ENCODE measurements around the gene MED16.
A peak's percentile ranks its signal among the peaks of the same experiment; 100 is the strongest.

The MED16 gene

DNA sequence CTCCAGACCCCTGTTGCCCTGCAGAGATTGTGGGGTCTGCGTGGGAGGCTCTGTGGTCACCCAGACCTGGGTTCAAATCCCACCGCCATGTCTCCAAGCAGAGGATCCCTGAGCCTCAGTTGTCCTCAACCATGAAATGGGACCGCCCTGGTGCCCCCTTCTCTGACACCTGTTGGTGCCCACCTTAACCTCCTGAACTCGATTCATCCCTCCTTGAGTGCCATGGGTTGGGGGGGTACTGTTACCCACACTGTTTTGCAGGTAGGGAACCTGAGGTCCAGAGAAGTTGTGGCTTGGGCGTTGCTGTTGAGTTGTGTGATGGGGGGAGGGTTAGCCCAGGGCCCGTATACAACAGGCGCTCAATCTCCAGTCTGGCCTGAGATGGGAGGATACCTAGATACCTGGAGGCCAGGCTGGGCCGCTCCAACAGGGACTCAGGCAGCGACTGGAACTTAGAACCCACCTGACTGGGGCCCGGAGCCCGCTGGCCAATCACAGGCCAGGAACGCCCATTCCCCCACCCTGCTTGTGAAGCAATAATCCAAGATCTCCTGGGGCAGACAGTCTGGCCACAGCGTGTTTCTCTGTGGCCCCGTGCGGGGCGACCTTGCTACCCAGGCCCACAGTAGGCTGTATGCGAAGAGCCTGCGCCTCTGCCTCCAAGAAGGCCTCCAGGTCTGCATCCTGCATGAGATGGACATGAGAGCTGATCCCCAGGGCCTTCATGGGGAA is 35.6 kb upstream of the MED16 start:
- DNase-seq = no peak

DNA sequence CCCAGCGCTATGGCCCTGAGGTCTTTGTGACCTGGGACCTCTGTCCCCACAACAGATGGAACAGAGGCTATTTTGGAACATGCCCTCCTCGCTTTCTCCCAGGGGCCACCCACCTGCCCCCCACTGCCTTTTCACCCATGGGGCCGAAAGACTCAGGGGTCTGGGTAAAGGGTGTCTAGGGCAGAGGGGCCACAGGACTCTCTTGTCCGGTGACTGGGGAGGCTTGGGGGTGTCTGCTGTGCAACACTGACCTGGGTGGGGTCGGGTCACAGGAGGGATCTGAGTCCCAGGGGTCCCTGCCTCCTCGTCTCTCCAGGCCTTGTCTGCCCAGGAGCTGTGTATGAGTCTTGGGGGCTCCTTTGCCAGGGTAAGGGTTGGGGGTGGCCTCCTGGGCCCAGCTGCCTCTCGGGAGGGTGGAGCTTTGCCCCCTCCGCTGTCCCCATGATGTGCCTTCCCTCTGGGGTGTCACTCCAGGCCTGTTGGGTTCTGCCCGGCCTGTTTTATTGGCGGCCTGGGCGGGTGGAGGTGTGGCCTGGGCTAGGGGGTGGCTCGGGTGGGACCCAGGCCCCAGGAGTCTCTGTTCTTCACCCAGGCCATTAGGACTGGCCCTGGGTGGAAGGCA is 34.9 kb upstream of the MED16 start:
- DNase-seq = no peak

DNA sequence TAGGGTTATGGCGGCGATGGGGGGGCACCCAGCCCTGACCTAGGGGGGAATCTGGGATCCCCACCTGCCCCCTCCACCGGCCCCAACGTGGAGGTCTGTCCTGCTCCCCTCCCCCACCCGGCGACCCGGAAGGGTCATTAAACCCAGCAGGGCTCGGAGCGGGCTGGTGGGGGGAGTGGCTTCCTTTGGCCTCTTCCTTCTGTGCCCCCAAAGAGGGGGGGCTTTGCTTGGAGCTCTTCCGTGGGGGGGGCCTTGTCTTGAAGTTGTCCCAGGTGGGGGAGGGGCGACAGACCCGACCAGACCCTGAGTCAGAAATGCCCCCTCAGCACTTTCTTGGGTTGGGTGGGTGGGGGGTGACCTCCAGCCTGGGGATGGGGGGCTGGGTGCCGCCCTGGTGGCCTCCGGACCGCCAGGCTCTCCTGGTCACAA is 34.4 kb upstream of the MED16 start:
- DNase-seq = no peak

DNA sequence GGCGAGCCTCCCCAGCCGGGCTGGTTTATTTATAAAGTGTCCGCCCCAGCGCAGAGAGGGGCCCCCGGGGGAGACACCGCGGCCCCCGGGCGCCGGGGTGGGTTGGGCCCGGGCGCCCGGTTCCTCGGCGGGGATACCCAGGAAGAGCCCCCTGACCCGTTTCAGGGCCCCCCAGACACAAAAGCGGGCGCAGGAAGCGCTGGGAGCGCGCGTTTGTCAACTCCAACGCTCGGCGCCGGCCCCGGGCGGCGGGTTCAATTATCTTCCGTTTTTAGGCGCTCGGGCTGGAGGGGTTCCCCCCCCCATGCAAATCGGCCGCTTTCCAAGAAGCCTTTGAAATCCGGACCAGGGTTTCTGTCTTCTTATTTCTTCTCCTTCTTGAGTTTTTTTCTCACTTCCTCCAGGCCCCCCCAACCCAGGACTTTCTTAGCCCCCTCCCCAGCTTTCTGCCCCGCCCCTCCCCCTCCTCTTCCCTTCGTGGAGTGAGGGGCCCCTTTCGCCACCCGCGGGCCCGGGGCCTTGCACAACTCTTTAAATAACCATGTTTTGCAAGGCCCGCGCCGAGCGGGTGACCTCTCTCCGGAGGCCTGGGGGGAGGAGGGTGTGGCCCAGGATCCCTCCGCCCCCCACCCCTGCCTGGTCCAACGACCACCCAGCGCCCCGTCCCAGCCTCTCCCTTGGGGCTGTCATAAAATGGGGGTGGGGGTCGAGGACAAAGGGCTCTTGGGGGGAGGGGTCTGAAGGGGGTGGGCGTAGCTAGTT is 33.8 kb upstream of the MED16 start:
- DNase-seq = peak; percentile 45

DNA sequence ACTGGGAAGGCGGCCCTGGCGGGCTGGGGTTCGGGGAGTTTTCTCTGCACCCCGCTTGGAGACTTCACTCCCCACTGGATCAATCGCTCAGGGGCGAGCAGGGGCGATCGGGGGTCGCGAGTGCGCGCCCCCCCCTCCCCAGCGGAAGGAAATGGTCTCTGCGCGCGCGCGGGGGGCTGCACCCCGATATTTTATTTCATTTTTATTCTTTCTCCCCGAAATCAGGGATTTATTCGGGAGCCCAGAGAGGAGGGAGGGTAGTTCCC is 33.3 kb upstream of the MED16 start:
- no peak for DNase-seq

DNA sequence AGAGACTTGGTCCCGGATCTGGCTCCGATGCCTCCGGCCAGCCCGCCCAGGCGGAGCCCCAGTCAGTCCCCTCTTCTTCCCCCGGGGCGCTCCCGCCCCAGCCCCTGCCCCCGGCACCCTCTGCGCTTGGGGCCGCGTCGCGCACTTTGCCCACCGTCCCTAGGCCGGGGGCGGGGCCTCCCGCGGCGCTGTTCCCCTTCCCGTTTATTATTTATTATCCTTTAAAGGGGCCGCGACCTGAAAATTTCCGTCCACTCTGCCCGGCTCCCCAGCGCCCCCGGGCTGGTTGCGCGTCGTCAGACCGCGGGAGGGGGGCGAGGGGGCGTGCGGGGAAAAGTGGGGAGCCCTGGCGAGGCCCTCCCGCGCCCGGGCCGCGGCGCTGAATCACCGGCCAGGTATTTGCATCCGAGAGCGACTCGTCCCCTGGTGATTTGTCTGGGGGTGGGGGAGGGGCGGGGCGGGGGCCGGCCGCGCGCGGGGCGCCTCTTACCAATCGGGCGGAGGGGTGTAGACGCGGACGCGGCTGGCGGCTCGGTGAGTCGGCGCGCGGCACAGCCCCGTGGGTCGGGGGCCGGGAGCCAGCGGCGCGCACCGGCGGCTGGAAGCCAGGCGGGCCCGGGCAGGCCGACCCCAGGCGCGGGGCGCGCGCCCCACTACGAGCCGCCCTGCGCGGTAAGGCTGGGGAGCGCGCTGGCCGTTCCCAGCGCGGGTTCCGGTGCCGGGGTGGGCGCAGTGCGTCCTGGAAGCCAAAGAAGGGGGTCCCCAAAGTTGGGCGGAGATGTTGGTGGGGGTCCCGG is 32.7 kb upstream of the MED16 start, which contains the start of gene ARID3A:
Gene ARID3A (plus strand): TSS at position 510 of the 797 bp plus-strand sequence. CDS start 3,494 bp downstream, outside the sequence.
- DNase-seq = peak; percentile 74

DNA sequence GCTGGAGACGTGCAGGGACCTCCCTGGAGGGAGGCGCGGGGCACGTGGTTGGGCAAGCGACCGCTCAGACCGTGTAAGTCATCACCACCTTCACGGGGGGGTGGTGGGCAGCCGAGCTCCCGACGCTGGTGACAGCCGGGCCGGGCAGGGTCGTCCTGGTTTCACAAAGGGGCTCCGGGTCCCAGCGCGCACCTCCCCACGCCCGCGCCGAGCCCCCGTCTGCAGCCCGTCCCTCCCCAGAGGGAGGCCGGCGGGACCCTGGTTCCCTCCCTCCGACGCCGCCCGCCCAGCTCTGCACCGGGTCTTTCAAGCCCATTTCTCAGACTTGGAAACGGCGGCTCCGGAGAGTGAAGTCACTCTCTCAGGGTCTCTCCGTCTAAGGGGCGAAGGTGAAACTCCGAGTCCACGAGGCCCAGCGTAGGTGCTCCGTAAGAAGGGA is 32.1 kb upstream of the MED16 start:
- peak; percentile 75 for DNase-seq

DNA sequence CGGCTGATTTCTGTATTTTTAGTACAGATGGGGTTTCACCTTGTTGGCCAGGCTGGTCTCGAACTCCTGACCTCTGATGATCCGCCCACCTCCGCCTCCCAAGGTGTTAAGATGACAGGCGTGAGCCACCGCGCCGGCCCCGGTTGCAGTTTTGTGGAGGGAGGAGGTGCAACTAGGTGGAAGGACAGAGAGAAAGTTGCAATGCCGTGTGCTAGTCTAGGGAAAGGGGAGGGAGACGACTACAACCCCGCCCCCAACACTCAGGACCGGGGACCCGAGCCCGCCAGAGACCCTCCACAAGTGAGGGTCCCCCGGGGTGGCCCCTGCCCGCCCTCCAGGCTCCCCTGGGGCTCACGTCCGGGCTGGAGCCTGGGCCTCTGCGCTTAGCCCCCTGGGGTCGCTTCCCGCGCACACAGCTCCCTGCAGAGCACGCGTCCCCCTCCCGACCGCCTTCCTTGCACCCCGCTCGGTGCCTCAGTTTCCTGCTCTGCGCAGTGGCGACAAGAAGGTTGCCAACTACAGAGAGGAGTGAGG is 31.6 kb upstream of the MED16 start:
- peak; percentile 49 for DNase-seq

DNA sequence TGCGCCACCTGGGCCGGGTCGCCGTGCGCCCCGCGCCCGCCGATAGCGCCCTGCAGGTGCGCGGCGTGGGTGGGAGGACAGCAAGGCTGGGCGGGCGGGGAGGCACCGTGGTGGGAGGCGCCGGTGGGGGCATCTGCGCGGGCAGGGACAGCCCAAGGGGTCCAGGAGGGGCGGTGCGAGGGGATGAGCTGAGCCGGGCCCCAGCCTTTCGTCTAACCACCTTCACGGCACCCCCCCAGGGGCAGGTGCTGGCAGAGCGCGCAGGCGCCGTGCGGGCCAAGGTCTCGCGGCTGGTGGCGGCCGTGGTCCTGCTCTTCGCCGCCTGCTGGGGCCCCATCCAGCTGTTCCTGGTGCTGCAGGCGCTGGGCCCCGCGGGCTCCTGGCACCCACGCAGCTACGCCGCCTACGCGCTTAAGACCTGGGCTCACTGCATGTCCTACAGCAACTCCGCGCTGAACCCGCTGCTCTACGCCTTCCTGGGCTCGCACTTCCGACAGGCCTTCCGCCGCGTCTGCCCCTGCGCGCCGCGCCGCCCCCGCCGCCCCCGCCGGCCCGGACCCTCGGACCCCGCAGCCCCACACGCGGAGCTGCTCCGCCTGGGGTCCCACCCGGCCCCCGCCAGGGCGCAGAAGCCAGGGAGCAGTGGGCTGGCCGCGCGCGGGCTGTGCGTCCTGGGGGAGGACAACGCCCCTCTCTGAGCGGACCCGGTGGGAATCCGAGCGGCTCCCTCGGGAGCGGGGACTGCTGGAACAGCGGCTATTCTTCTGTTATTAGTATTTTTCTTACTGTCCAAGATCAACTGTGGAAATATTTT is 27.3 kb upstream of the MED16 start:
- peak; percentile 58 for DNase-seq

DNA sequence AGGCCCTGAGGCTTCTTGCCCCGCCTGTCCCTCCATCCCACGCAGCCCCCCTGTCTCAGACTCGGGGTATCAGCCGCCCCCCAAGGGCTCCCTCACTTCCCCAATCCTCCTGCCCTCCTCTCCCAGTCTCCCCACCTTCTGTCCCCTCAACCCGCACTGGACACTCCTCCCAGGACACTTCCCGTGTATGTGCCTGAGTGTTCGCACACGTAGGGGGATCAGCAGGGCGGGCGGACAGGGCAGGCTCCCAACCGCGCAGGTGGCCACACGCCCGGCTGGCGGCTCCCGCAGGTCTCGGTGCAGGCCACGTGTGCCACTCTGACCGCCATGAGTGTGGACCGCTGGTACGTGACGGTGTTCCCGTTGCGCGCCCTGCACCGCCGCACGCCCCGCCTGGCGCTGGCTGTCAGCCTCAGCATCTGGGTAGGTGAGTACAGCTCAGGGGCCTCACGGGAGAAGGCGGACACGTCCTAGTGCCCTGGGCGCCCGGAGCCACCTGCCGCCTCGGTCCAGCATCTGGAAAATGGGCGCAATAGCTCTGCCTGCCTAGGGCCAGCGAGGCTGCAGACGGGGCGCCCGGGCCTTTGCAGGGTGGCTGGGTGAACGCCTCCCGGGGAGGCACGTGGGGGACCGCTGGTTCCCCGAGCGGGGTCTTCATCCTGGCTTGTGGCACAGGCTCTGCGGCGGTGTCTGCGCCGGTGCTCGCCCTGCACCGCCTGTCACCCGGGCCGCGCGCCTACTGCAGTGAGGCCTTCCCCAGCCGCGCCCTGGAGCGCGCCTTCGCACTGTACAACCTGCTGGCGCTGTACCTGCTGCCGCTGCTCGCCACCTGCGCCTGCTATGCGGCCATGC is 26.4 kb upstream of the MED16 start:
- peak; percentile 27 for DNase-seq

DNA sequence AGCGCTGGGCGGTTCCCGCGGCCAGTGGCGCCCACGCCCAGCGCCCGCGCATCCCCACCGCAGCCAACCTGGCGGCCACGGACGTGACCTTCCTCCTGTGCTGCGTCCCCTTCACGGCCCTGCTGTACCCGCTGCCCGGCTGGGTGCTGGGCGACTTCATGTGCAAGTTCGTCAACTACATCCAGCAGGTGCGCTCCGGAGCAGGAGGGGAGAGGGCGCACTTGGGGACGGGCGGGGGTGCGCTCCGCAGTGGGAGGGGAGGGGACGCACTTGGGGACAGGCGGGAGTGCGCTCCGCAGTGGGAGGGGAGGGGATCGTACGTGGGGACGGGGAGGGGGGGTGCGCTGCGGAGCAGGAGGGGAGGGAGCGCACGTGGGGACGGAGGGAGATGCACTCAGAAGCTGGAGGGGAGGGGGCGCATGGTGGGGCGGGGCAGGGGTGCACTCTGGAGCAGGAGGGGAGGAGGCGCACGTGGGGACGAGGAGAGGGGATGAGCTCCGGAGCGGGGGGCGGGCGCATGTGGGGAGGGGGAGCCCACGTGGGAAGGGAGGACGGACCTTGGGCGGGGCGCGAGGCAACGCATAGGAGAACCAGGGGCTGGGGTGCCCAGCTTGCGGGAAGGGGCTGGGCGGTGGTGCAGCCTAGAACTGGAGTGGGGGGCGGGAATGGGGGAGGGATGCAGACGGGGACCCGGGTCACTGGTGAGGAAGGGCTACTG is 25.7 kb upstream of the MED16 start:
- DNase-seq = peak; percentile 19

DNA sequence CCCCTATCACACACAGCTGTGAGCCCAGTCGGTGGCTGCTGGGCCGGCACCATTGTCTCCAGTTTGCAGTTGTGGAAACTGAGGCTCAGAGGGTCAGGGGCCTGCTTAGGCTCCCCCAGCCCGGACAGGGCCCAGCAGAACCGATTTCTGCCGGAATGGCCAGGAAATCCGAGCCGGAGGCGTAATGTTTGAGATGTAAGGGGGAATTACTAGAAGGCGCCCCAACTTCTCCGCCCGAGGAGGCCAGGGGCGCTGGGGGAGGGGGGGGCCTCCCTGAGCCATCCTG is 25.1 kb upstream of the MED16 start:
- DNase-seq = no peak

DNA sequence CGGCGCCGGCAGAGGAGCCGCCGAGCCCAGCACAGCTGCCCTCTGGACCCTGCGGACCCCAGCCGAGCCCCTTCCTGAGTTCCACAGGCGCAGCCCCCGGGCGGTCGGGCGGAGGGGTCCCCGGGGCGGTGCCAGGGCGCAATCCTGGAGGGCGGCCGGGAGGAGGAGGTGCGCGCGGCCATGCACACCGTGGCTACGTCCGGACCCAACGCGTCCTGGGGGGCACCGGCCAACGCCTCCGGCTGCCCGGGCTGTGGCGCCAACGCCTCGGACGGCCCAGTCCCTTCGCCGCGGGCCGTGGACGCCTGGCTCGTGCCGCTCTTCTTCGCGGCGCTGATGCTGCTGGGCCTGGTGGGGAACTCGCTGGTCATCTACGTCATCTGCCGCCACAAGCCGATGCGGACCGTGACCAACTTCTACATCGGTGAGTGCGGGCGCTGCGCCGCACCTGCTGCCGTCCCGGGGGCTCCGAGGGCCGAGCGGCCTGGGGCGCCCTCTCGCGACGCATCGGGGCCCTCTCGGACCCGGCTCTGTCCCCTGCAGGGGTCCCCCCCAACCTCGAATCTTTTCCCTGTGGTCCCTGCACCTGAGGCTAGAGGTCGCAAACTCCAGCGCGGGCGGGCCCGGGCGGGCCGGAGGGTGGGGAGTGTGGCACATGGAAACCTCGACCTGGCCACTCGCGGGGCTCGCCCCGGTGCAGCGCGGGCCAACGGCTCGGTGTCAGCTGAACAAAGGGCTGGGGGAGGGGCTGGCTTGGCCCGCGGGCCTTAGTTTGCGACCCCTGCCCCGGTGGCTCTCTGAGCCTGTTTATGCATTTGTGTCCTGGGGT is 24.6 kb upstream of the MED16 start, which contains the start of gene KISS1R:
Gene KISS1R (plus strand): TSS at position 11 of the 829 bp plus-strand sequence. CDS start 170 bp downstream, at position 181.
- peak; percentile 41 for DNase-seq

DNA sequence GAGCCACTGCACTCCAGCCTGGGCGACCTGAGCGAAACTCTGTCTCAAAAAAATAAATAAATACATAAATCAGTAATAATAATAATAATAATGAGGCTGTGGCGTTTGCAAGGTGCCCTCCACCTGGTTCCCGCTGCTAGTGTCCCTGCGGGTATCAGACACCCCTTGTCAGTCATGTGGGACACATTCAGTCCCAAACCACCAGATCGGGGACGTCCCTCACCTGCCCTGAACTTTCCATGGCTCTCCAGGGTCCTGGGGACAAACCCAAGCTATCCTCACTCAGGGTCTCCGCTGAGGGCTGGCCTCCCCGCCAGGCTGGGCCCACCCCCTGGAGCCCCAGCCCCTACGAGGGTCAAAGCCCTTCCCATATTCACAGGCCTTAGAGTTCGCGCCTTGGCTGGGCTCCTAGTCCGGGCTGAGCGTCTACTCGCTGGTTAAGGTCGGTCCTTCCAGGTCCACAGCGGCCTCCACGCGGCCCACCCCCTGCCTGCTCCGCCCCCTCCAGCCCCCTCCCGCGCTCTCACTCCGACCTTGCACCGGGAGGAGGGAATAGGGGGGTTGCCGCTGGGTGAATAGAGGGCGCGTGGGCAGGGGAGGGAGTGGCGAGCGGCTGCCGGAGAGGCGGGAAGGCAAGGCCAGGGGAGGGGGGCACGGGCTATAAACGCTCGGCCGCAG is 23.8 kb upstream of the MED16 start:
- DNase-seq = peak; percentile 36

DNA sequence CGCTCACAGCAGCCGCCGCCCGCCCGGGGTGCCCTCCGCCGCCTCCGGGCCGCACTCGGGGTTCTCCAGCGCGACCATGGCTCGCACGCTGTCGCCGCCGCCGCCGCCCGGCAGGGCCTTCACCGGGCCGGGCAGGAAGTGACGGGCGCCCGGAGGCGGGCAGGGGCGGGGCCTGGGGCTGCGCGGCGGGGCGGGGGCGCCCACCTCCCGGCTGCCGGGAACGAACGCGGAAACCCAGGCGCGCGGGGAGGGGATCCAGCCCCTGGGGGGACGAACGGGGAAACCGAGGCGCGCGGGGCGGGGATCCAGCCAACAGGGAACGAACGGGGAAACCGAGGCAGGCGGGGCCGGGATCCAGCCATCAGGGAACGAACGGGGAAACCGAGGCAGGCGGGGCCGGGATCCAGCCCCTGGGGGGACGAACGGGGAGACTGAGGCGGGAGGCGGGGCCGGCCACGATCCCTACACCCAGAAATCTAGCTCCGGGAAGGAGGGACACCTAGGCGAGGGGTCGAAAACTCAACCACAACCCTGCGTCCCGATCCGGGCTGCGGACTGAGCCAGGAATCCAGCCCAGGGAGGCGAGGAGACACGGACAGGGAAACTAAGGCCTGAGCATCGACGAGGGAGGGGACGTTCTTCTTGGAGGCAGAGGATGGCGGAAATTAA is 20.2 kb upstream of the MED16 start, which contains the start of gene R3HDM4:
Gene R3HDM4 (minus strand): TSS at position 140 of the 669 bp plus-strand sequence. CDS start 62 bp downstream, at position 78.
- DNase-seq = peak; percentile 82

DNA sequence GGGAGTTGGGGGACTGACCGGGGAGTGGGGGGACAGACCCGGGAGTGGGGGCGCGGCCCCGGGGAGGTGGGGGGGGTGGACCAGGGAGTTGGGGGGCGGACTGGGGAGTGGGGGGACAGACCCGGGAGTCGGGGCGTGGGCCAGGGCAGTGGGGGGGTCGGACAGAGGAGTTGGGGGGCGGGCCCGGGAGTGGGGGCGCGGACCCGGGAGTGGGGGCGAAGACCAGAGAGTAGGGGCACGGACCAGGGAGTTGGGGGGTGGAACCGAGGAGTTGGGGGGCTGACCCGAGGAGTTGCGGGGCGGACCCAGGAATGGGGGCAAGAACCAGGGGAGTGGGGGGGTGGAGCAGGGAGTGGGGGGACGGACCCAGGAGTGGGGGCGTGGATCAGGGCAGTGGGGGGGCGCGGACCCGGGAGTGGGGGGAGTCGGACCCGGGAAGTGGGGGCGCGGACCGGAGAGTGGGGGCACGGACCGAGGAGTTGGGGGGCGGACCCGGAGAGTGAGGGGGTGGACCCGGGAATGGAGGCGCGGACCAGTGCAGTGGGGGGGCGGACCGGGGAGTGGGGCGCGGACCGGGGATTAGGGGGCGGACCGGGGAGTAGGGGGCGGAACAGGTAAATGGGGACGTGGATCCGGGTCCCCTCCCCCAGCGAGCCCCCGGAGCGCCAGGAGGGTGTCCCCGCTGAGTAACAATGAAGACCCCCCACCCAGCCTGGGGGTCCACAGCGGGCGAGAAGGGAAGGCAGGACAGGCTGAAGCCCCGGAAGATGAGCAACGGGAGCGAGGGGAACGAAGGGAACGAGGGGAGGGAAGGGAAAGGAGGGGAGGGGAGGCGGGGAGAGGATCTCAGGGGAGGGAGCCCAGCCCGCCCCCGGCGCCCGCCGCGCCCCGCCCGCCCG is 19.4 kb upstream of the MED16 start:
- DNase-seq = peak; percentile 25

All from stimulated activated CD4-positive, alpha-beta T cell treated with anti-CD3 and anti-CD28 coated beads, Interleukin-4, amount 100 ng/mL, for 24 hours (primary cell).